ENCODE measurements around the gene SDK1.

DNA sequence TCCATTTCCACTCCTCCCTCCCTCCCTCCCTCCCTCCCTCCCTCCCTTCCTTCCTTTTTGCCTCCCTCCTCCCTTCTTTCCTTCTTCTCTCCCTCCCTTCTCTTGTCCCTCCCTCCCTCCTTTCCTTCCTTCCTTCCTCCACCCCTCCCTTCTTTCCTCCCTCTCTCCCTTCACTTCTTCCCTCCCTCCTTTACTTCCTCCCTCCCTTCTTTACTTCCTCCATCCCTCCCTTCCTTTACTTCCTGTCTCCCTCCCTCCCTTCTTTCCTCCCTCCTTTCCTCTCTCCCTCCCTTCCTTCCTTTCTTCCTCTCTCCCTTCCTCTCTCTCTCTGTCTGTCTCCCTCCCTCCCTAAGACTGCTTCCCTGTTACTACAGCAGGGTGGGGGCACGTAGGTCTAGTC is 782.5 kb downstream of the SDK1 start:
- TF ChIP-seq, protein P1, sequence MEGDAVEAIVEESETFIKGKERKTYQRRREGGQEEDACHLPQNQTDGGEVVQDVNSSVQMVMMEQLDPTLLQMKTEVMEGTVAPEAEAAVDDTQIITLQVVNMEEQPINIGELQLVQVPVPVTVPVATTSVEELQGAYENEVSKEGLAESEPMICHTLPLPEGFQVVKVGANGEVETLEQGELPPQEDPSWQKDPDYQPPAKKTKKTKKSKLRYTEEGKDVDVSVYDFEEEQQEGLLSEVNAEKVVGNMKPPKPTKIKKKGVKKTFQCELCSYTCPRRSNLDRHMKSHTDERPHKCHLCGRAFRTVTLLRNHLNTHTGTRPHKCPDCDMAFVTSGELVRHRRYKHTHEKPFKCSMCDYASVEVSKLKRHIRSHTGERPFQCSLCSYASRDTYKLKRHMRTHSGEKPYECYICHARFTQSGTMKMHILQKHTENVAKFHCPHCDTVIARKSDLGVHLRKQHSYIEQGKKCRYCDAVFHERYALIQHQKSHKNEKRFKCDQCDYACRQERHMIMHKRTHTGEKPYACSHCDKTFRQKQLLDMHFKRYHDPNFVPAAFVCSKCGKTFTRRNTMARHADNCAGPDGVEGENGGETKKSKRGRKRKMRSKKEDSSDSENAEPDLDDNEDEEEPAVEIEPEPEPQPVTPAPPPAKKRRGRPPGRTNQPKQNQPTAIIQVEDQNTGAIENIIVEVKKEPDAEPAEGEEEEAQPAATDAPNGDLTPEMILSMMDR (IDR thresholded peaks at IDR 0.05; ENCODE audit: borderline replicate concordance, extremely low read depth, low read length, poor library complexity, severe bottlenecking) = no peak
- no peak for TF ChIP-seq EZH2 (IDR thresholded peaks at IDR 0.05; ENCODE audit: borderline replicate concordance, low read depth, low read length, severe bottlenecking)
